H9 (cell line): ENCODE measurements around the gene RGL1. TPM values are rescaled to one million over a fixed set of nuclear protein-coding genes. Genes with fewer than 3 reads are reported as not detected.

Experiments
- DNase-seq: peaks from one replicate; pipeline ENCODE4 v3.0.0-alpha.2; 2017
- H2AFZ ChIP-seq: one replicate; pipeline ENCODE4 v1.6.1; 2013; ENCODE audit warnings: mild to moderate bottlenecking, low read length, control low read depth, moderate library complexity
- H2AK5ac ChIP-seq: 2 replicates; pipeline ENCODE4 v1.6.1; 2013; ENCODE audit warnings: low read length, control low read depth, mixed read lengths; ENCODE audit not compliant: insufficient read length
- H2BK120ac ChIP-seq: one replicate; pipeline ENCODE4 v1.6.1; 2013; ENCODE audit warnings: low read depth, mild to moderate bottlenecking, low read length, control low read depth, inconsistent platforms; ENCODE audit not compliant: poor library complexity, severe bottlenecking
- H2BK12ac ChIP-seq: 2 replicates; pipeline ENCODE4 v1.6.1; 2013; ENCODE audit warnings: low read length, control low read depth, mixed read lengths, low read depth; ENCODE audit not compliant: insufficient read length
- H2BK15ac ChIP-seq: 2 replicates; pipeline ENCODE4 v1.6.1; 2013; ENCODE audit warnings: low read depth, low read length, control low read depth
- H2BK20ac ChIP-seq: one replicate; pipeline ENCODE4 v1.6.1; 2013; ENCODE audit warnings: low read depth, mild to moderate bottlenecking, low read length, control low read depth, inconsistent platforms; ENCODE audit not compliant: poor library complexity, severe bottlenecking
- H2BK5ac ChIP-seq: 2 replicates; pipeline ENCODE4 v1.6.1; 2013; ENCODE audit warnings: low read length, control low read depth, mixed read lengths; ENCODE audit not compliant: insufficient read length
- H3K14ac ChIP-seq: 2 replicates; pipeline ENCODE4 v1.6.1; 2013; ENCODE audit warnings: low read length, control low read depth; ENCODE audit not compliant: insufficient read depth
- H3K18ac ChIP-seq: 2 replicates; pipeline ENCODE4 v1.6.1; 2013; ENCODE audit warnings: low read depth, mild to moderate bottlenecking, mixed read lengths, low read length, control low read depth; ENCODE audit not compliant: insufficient read length
- H3K23ac ChIP-seq: 2 replicates; pipeline ENCODE4 v1.6.1; 2013; ENCODE audit warnings: low read length, control low read depth, mixed read lengths, low read depth; ENCODE audit not compliant: insufficient read length
- H3K23me2 ChIP-seq: 2 replicates; pipeline ENCODE4 v1.6.1; 2013; ENCODE audit warnings: low read depth, mild to moderate bottlenecking, mixed read lengths, low read length, control low read depth; ENCODE audit not compliant: insufficient read length, poor library complexity, severe bottlenecking
- H3K27ac ChIP-seq: 2 replicates; pipeline ENCODE4 v1.5.1; 2013; ENCODE audit warnings: low read length, control low read depth, mixed read lengths, low read depth; ENCODE audit not compliant: insufficient read length
- H3K27me3 ChIP-seq: 2 replicates; pipeline ENCODE4 v1.6.1; 2013; ENCODE audit warnings: low read length, control low read depth, inconsistent platforms; ENCODE audit not compliant: insufficient read depth
- H3K4ac ChIP-seq: 2 replicates; pipeline ENCODE4 v1.6.1; 2013; ENCODE audit warnings: low read depth, mild to moderate bottlenecking, control low read depth, inconsistent platforms, low read length, moderate library complexity
- H3K4me1 ChIP-seq: 2 replicates; pipeline ENCODE4 v1.6.1; 2013; ENCODE audit warnings: low read length, control low read depth, inconsistent platforms; ENCODE audit not compliant: insufficient read depth
- H3K4me2 ChIP-seq: 2 replicates; pipeline ENCODE4 v1.6.1; 2013; ENCODE audit warnings: low read length, control low read depth, mixed read lengths; ENCODE audit not compliant: insufficient read length, insufficient read depth
- H3K56ac ChIP-seq: 2 replicates; pipeline ENCODE4 v1.6.1; 2013; ENCODE audit warnings: low read depth, mild to moderate bottlenecking, mixed read lengths, low read length, control low read depth; ENCODE audit not compliant: insufficient read length
- H3K79me1 ChIP-seq: 2 replicates; pipeline ENCODE4 v1.6.1; 2013; ENCODE audit warnings: low read depth, mild to moderate bottlenecking, moderate library complexity, low read length, control low read depth, inconsistent platforms; ENCODE audit not compliant: insufficient read depth, poor library complexity, severe bottlenecking
- H3K79me2 ChIP-seq: 2 replicates; pipeline ENCODE4 v1.6.1; 2013; ENCODE audit warnings: low read length, control low read depth, inconsistent platforms; ENCODE audit not compliant: insufficient read depth
- H3K9ac ChIP-seq: 2 replicates; pipeline ENCODE4 v1.6.1; 2013; ENCODE audit warnings: low read length, control low read depth, mixed read lengths; ENCODE audit not compliant: insufficient read length; ENCODE audit errors: extremely low read depth
- H3K9me3 ChIP-seq: one replicate; pipeline ENCODE4 v1.6.1; 2013; ENCODE audit warnings: low read depth, low read length, inconsistent platforms; ENCODE audit not compliant: control insufficient read depth
- H3T11ph ChIP-seq: one replicate; pipeline ENCODE4 v1.6.1; 2013; ENCODE audit warnings: mild to moderate bottlenecking, low read length, control low read depth, inconsistent platforms
- H4K20me1 ChIP-seq: one replicate; pipeline ENCODE4 v1.6.1; 2013; ENCODE audit not compliant: control insufficient read depth, insufficient read length, insufficient read depth
- H4K5ac ChIP-seq: 2 replicates; pipeline ENCODE4 v1.6.1; 2013; ENCODE audit warnings: low read depth, mild to moderate bottlenecking, mixed read lengths, low read length, control low read depth; ENCODE audit not compliant: insufficient read length
- H4K8ac ChIP-seq: replicated peaks from 2 replicates; pipeline ENCODE4 v1.6.1; 2013; ENCODE audit warnings: low read length, control low read depth, mixed read lengths, low read depth; ENCODE audit not compliant: insufficient read length
- H4K91ac ChIP-seq: 2 replicates; pipeline ENCODE4 v1.6.1; 2013; ENCODE audit warnings: low read depth, mild to moderate bottlenecking, moderate library complexity, mixed read lengths, low read length, control low read depth; ENCODE audit not compliant: insufficient read length
- H3K27ac Mint-ChIP-seq, 3 experiments: 2 replicates in 2 of 3; 3 replicates in 1 of 3; pipeline ENCODE4 v1.8.0; 2020 to 2021; ENCODE audit warnings: mixed read lengths in 3 of 3, mild to moderate bottlenecking in 1 of 3, moderate library complexity in 1 of 3
- H3K27me3 Mint-ChIP-seq: 2 replicates; pipeline ENCODE4 v1.8.0; 2021; ENCODE audit warnings: low read depth, mild to moderate bottlenecking, moderate library complexity, mixed read lengths
- H3K36me3 Mint-ChIP-seq, 3 experiments: 2 replicates in 2 of 3; 3 replicates in 1 of 3; pipeline ENCODE4 v1.8.0; 2020 to 2021; ENCODE audit warnings: low read depth in 3 of 3, mixed read lengths in 3 of 3; ENCODE audit not compliant: insufficient read depth in 1 of 3
- H3K4me1 Mint-ChIP-seq, 2 experiments: 2 replicates each; pipeline ENCODE4 v1.8.0; 2020; ENCODE audit warnings: mixed read lengths in 2 of 2
- H3K4me3 Mint-ChIP-seq, 2 experiments: 2 replicates in 1 of 2; 3 replicates in 1 of 2; pipeline ENCODE4 v1.8.0; 2020 to 2021; ENCODE audit warnings: mild to moderate bottlenecking in 2 of 2, mixed read lengths in 2 of 2, moderate library complexity in 1 of 2
- H3K9me3 Mint-ChIP-seq, 2 experiments: 2 replicates in 1 of 2; 3 replicates in 1 of 2; pipeline ENCODE4 v1.8.0; 2020; ENCODE audit warnings: mild to moderate bottlenecking in 2 of 2, mixed read lengths in 2 of 2, moderate library complexity in 1 of 2
- WGBS: extraction: QIAGEN DNeasy Blood & Tissue Kit; methylation state at CpG from one replicate; pipeline ENCODE4 v1.1.7; 2013; ENCODE audit warnings: missing lambda C conversion rate, low lambda C conversion rate, mixed read lengths; ENCODE audit not compliant: insufficient read length; ENCODE audit errors: extremely low coverage; 5-methylcytosine and 5-hydroxymethylcytosine counted together
- total RNA-seq: library from RNA; stranded (reverse); gene quantifications from 2 replicates; pipeline ENCODE4 v1.2.1, GENCODE V29; 2021
- TF ChIP-seq, protein P1 (sequence below): fragments of 200-600 bp; sonication (generic); conservative IDR thresholded peaks from 3 replicates; pipeline ENCODE4 v1.8.0; 2021; ENCODE audit warnings: antibody characterized with exemption, mild to moderate bottlenecking

Gene RGL1
- total RNA-seq, 1 experiment from 2014 or later = 1.4 TPM

DNA sequence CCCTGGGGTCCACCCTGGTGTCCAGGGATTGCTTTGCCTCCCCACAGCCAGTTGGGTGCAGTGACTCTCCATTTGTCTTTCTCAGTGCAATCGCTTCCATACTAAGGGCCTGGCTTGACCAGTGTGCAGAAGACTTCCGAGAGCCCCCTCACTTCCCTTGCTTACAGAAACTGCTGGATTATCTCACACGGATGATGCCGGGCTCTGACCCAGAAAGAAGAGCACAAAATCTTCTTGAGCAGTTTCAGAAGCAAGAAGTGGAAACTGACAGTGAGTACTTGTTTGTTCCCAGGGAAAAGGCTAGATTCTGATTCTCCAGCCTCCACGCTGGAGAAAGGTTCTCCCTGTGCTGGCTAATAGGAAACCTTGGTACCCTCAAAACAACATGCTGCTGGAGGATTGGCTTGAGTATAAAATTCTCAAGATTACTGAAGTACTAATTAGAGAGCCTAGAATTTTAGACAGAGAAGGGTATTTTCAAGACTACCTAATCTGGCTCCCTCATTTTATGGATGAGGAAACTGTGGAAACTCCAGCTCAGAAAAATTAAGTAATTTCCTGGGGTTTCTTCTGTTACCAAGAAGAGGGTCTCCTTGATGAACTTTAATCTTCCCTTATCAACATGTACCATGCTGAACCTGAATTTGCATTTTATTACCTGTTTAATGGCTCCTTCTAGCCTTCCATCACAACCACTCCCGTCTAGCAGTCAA lies 75.8 kb downstream of the RGL1 start:
- Mint-ChIP-seq H3K27me3 (no peaks in the 10 kb centered on the region), H3K36me3 (no peaks in the 10 kb centered on the region; a peak in 1 of 7 replicates), H3K9me3 (no peaks in the 10 kb centered on the region), H3K27ac (peak overlapping the region in 1 of 3 experiments; percentile 3; a peak in 1 of 7 replicates), H3K4me3 (no peak overlapping the region), H3K4me1 (peaks cover 18 to 21% of the 10 kb centered on the region in 2 experiments)
- Histone ChIP-seq H2BK15ac (no peak overlapping the region), H2BK12ac (no peak overlapping the region), H3K18ac (no peak overlapping the region), H3K79me2 (no peaks in the 10 kb centered on the region), H2AK5ac (no peak overlapping the region), H3K27me3 (no peaks in the 10 kb centered on the region), H3K79me1 (no peaks in the 10 kb centered on the region), H3T11ph (no peak overlapping the region), H2AFZ (no peak overlapping the region), H3K14ac (no peak overlapping the region), H3K4ac (no peak overlapping the region), H4K20me1 (no peaks in the 10 kb centered on the region), H4K5ac (no peak overlapping the region), H3K9me3 (no peaks in the 10 kb centered on the region), H3K4me2 (no peak overlapping the region), H4K8ac (no peak overlapping the region), H2BK20ac (no peak overlapping the region), H2BK120ac (no peak overlapping the region), H4K91ac (no peak overlapping the region), H3K9ac (no peak overlapping the region), H3K23me2 (no peaks in the 10 kb centered on the region), H3K4me1 (peaks cover 5% of the 10 kb centered on the region; the same call in 1 of the 2 replicates), H3K27ac (no peak overlapping the region), H3K56ac (no peak overlapping the region), H3K23ac (no peak overlapping the region), H2BK5ac (no peak overlapping the region)
- no CpG with 5 or more reads among the region's 6 CpGs for WGBS
- DNase-seq = no peak
- TF ChIP-seq, protein P1, sequence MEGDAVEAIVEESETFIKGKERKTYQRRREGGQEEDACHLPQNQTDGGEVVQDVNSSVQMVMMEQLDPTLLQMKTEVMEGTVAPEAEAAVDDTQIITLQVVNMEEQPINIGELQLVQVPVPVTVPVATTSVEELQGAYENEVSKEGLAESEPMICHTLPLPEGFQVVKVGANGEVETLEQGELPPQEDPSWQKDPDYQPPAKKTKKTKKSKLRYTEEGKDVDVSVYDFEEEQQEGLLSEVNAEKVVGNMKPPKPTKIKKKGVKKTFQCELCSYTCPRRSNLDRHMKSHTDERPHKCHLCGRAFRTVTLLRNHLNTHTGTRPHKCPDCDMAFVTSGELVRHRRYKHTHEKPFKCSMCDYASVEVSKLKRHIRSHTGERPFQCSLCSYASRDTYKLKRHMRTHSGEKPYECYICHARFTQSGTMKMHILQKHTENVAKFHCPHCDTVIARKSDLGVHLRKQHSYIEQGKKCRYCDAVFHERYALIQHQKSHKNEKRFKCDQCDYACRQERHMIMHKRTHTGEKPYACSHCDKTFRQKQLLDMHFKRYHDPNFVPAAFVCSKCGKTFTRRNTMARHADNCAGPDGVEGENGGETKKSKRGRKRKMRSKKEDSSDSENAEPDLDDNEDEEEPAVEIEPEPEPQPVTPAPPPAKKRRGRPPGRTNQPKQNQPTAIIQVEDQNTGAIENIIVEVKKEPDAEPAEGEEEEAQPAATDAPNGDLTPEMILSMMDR = no peak
